Caco-2 (cell line): ENCODE data around the gene FAM110A. TPM values are rescaled to one million over a fixed set of nuclear protein-coding genes. Genes with fewer than 3 reads are reported as not detected.
"Not testable (repeated sequence)": the region's sequence is repeated elsewhere in the genome, so short reads cannot be mapped to it uniquely, and the experiment has no call there.

Experiments
- BruUV-seq: library from RNA; stranded (reverse); fragments of 400-500 nt; replicated peaks from 2 replicates; lab custom pipeline; 2021; lab: Mats Ljungman, UMichigan
- CTCF ChIA-PET: fragments of 300-600 bp; sonication (Branson Sonifier 250); formaldehyde crosslinking; loops from one replicate; lab custom pipeline; 2022; ENCODE audit warnings: antibody characterized with exemption; lab: Charles Lee
- POLR2A ChIA-PET: fragments of 300-600 bp; sonication (Branson Sonifier 250); formaldehyde crosslinking; loops from one replicate; lab custom pipeline; 2022; ENCODE audit warnings: antibody characterized with exemption; lab: Charles Lee
- DNase-seq, 2 experiments: peaks; one replicate each; pipeline versions ENCODE4 v3.0.0 to v3.0.0-alpha.2; 2020 to 2022
- H3K27me3 ChIP-seq: replicated peaks from 2 replicates; pipeline ENCODE4 v1.6.0; 2011; ENCODE audit warnings: low read length; ENCODE audit not compliant: control insufficient read depth, insufficient read depth
- H3K36me3 ChIP-seq: 2 replicates; pipeline ENCODE4 v1.5.1; 2011; ENCODE audit warnings: low read length; ENCODE audit not compliant: control insufficient read depth, insufficient read depth
- H3K4me1 ChIP-seq: fragments of 250-450 bp; sonication (Bioruptor Pico); 2 replicates; pipeline ENCODE4 v1.5.1; 2020; ENCODE audit warnings: mild to moderate bottlenecking
- H3K4me3 ChIP-seq: 2 replicates; pipeline ENCODE4 v1.5.1; 2011; ENCODE audit warnings: low read depth, mild to moderate bottlenecking, control low read depth, low read length
- H3K9me3 ChIP-seq: fragments of 250-450 bp; sonication (Bioruptor Pico); 2 replicates; pipeline ENCODE4 v1.5.1; 2020; ENCODE audit warnings: mild to moderate bottlenecking, moderate library complexity
- H3K27ac Mint-ChIP-seq: one replicate; pipeline ENCODE4 v1.8.0; 2022; ENCODE audit warnings: mixed read lengths; ENCODE audit not compliant: unreplicated experiment
- H3K27me3 Mint-ChIP-seq: one replicate; pipeline ENCODE4 v1.8.0; 2022; ENCODE audit warnings: mixed read lengths; ENCODE audit not compliant: insufficient read depth, unreplicated experiment
- H3K36me3 Mint-ChIP-seq: one replicate; pipeline ENCODE4 v1.8.0; 2022; ENCODE audit warnings: mild to moderate bottlenecking, mixed read lengths; ENCODE audit not compliant: insufficient read depth, unreplicated experiment
- H3K4me1 Mint-ChIP-seq: one replicate; pipeline ENCODE4 v1.8.0; 2022; ENCODE audit warnings: low read depth, mixed read lengths; ENCODE audit not compliant: unreplicated experiment
- H3K4me3 Mint-ChIP-seq: one replicate; pipeline ENCODE4 v1.8.0; 2022; ENCODE audit warnings: mild to moderate bottlenecking, moderate library complexity, mixed read lengths; ENCODE audit not compliant: unreplicated experiment
- H3K9me3 Mint-ChIP-seq: one replicate; pipeline ENCODE4 v1.8.0; 2022; ENCODE audit warnings: mixed read lengths; ENCODE audit not compliant: unreplicated experiment
- CTCF ChIP-seq, 2 experiments: fragments of 200-600 bp in 1 of 2; IDR thresholded peaks; 1 replicate in 1 of 2; 2 replicates in 1 of 2; pipeline versions ENCODE4 v1.5.1 to v1.8.0; 2011 to 2022; ENCODE audit warnings: antibody characterized with exemption in 1 of 2, control low read depth in 1 of 2, inconsistent platforms in 1 of 2, low read depth in 1 of 2, low read length in 1 of 2, mild to moderate bottlenecking in 1 of 2, moderate library complexity in 1 of 2; ENCODE audit not compliant: insufficient read depth in 1 of 2, severe bottlenecking in 1 of 2, unreplicated experiment in 1 of 2
- intact Hi-C: fragments of 100-400 bp; cut with micrococcal nuclease; formaldehyde crosslinking; loops from one replicate; pipeline ENCODE4 v1.10.0; 2022; ENCODE audit not compliant: unreplicated experiment
- total RNA-seq: library from RNA; stranded (reverse); gene quantifications from 2 replicates; pipeline ENCODE4 v1.2.3, GENCODE V29; 2022

Gene FAM110A
- total RNA-seq, 1 experiment from 2014 or later: 18.4 TPM

DNA sequence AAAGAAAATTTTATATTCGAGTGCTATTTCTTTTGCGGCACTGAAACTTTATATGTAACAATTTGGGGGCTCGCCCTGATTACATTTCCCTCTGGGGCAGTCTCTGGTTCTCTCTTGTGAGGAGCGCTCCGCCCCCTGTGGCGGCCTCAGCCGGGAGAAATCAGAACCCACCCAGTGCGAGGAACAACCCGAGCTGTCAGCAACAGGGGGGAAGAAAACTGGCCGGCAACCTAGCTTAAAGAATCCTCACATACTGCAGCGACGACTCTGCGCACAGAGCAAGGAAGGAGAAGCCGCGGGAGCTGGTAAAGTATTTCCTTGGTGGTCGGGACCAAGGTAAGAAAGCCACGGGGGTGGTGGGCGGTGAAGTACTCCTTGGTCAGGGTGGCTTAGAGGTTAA lies 41.3 kb upstream of the FAM110A start:
- no peaks in the 10 kb centered on the region for H3K36me3 Mint-ChIP-seq
- DNase-seq: no peak
- H3K9me3 ChIP-seq: peaks cover 7% of the 10 kb centered on the region; the same call in 1 of the 2 replicates
- H3K4me1 ChIP-seq: no peaks in the 10 kb centered on the region
- H3K36me3 ChIP-seq: no peaks in the 10 kb centered on the region
- no peaks in the 10 kb centered on the region for H3K4me1 Mint-ChIP-seq
- ChIA-PET CTCF (no interaction called here), POLR2A (no interaction called here)
- no peaks in the 10 kb centered on the region for H3K9me3 Mint-ChIP-seq
- peaks cover 3% of the 10 kb centered on the region for H3K27me3 Mint-ChIP-seq
- no peak overlapping the region for H3K4me3 ChIP-seq
- no TSS peak for BruUV-seq
- TF ChIP-seq CTCF (IDR thresholded peaks at IDR 0.05; ENCODE audit: insufficient read depth in 1 of 2, low read depth in 1 of 2, low read length in 1 of 2, severe bottlenecking in 1 of 2, unreplicated experiment in 1 of 2): no peak
- intact Hi-C loops: no loop called here
- H3K27me3 ChIP-seq: no peaks in the 10 kb centered on the region
- H3K4me3 Mint-ChIP-seq: no peak overlapping the region
- H3K27ac Mint-ChIP-seq: no peak overlapping the region

- no peak overlapping the region for H3K4me3 Mint-ChIP-seq
- no peaks in the 10 kb centered on the region for H3K4me1 Mint-ChIP-seq
- no TSS peak for BruUV-seq
- peaks cover 3% of the 10 kb centered on the region for H3K27me3 Mint-ChIP-seq
- no peaks in the 10 kb centered on the region; the same call in 1 of the 2 replicates for H3K9me3 ChIP-seq
- POLR2A ChIA-PET: no interaction called here
- intact Hi-C loops: no loop called here
- H3K27ac Mint-ChIP-seq: no peak overlapping the region
- CTCF ChIA-PET: no interaction called here
- no peaks in the 10 kb centered on the region for H3K36me3 ChIP-seq
- no peak for DNase-seq
- no peaks in the 10 kb centered on the region for H3K4me1 ChIP-seq
- H3K9me3 Mint-ChIP-seq: peaks cover 19% of the 10 kb centered on the region
- no peak overlapping the region for H3K4me3 ChIP-seq
- no peaks in the 10 kb centered on the region for H3K27me3 ChIP-seq
- H3K36me3 Mint-ChIP-seq: no peaks in the 10 kb centered on the region
- no peak for TF ChIP-seq CTCF (IDR thresholded peaks at IDR 0.05; ENCODE audit: insufficient read depth in 1 of 2, low read depth in 1 of 2, low read length in 1 of 2, severe bottlenecking in 1 of 2, unreplicated experiment in 1 of 2)
Observed at GRCh38 chr20:796921-797320, 36.6 kb upstream of the FAM110A start.

DNA sequence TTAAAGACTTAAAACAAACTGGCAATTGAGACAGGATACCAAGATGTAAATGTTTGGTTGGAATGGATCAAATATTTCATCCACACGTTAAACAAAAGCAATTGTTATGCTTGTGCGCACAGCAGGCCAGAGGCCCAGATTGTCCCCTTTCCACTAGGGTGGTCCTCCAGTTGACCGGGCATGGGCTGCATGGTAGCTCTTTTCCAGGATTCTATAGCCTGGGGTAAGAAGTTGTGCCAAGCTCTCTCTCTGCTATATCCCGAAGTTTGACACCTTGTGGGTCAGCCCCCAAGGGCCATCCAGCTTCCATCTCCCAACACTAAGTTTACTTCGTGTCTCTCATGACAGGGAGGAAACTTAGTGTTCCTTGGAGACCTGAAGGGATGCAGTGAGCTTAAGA lies 34.8 kb upstream of the FAM110A start:
- POLR2A ChIA-PET, intact Hi-C loops, H3K27me3 ChIP-seq, CTCF ChIA-PET, DNase-seq, H3K27ac Mint-ChIP-seq, H3K4me1 Mint-ChIP-seq, BruUV-seq, H3K4me1 ChIP-seq, H3K9me3 ChIP-seq, H3K27me3 Mint-ChIP-seq, H3K4me3 Mint-ChIP-seq, H3K36me3 Mint-ChIP-seq, H3K4me3 ChIP-seq, H3K36me3 ChIP-seq: not testable (repeated sequence)
- H3K9me3 Mint-ChIP-seq: peaks cover 19% of the 10 kb centered on the region

DNA sequence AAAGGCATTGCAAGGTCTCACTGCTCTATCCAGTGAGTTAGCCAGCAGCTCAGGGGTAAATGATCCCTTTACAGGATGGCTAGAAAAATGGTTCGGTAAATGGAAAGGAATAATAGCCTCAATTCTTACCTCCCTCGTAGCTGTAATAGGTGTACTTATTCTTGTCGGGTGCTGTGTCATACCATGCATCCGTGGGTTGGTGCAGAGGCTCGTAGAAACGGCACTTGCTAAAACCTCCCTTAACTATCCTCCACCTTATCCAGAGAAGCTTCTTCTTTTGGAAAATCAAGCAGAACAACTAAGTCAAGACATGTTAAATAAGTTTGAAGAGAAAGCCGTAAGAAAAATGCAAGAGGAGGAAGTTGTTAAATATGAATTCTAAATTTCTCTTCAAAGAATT lies 33.5 kb upstream of the FAM110A start:
- H3K27ac Mint-ChIP-seq, H3K27me3 ChIP-seq, CTCF ChIA-PET, H3K36me3 Mint-ChIP-seq, H3K36me3 ChIP-seq, H3K4me3 Mint-ChIP-seq, intact Hi-C loops, H3K27me3 Mint-ChIP-seq, H3K4me1 ChIP-seq, H3K4me3 ChIP-seq, DNase-seq, POLR2A ChIA-PET, H3K4me1 Mint-ChIP-seq, BruUV-seq: not testable (repeated sequence)
- H3K9me3 Mint-ChIP-seq: peaks cover 28% of the 10 kb centered on the region
- peaks cover 13% of the 10 kb centered on the region for H3K9me3 ChIP-seq
